ENCODE data around the gene SETBP1.

The SETBP1 gene

GRCh38 chr18:44882163-44882868 is 201.6 kb downstream of the SETBP1 start:
- no peak for DNase-seq

DNA sequence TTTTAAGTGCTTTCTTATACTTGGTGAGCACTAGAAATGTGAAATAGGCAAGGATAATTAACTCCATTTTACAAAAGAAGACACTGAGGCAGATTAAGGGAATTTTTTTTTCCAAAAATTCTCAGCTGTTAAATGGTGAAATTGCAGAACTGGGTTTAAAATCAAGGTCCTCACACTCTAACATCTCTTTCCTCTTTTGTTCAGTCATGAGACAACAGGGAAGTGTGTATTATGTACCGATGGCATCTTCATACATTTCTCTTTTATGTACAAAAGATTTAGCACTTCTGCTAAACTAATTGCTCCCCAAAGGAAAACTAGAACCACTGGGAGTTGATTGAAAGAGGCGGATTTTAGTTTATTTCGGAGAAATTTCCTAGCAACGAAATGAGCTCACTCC is 203.0 kb downstream of the SETBP1 start:
- DNase-seq, result no peak

GRCh38 chr18:44884431-44884830 is 203.7 kb downstream of the SETBP1 start:
- DNase-seq, result no peak

GRCh38 chr18:44885507-44885906 is 204.8 kb downstream of the SETBP1 start:
- no peak for DNase-seq

DNA sequence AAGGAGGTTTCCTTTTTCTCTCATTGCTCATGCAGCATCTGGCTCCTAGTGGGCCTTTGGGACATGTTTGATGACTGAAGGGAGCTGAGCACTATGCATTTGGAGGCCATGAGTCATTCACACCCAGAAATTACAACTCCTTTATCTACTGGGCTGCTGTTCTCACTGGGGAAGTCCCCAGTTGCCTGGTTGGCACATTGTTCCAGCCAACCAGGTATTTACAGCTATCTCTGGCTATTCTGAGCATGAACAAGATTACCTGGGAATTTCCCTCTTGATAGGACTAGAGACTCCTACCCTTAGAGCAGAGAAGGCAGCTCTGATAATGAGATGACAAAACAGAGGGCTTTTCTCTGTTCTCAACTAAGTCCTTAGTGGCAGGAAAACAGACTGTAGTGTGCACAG is 206.5 kb downstream of the SETBP1 start:
- no peak for DNase-seq

DNA sequence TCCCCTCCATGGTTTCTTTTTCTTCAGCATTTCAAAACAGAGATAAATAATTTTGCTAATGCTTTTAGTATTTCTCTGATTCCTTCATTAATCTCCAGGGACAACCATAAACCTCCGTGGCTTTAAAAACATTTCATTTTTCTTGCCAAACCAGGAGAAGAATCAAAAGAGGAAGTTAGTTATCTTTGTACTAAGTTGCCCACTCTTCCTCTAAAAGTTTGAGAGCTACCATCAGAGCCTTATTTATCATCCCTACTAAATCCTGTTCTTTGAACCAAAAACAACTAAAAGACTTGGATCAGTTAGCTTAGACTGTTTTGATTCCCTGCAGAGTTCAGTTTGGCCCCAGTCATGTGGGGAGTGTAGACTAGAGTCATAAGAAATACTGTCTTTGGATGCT is 208.4 kb downstream of the SETBP1 start:
- DNase-seq, result no peak

DNA sequence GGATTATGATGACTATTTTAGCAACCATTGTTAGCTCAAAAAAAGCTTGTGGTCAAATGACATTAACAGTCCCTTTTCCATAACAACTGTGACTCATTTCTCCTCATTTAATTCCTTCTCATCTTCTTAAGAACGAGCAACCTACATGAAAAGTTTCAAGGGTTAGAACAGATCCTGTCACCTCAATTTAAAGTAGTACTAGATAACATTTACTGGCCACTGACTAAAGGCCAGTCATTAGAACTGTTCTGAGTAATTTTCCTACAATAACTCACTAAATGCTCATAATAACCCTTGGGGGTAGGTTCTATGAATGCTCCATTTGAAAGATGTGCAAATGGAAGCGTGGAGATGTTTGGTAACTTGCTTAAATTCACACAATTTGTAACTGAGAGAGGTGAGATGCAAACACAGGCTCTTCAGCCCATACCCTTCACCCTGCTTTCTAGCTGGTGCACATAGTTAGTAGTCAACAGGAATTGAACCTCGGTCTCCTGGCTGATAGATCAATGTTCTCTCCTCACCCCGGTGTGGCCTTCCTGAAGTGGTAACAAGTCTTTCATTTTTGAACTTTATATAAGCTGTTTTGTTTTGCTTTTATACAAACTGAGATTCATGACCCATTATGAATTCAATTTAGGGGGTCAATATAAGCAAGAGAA is 212.5 kb downstream of the SETBP1 start:
- no peak for DNase-seq

DNA sequence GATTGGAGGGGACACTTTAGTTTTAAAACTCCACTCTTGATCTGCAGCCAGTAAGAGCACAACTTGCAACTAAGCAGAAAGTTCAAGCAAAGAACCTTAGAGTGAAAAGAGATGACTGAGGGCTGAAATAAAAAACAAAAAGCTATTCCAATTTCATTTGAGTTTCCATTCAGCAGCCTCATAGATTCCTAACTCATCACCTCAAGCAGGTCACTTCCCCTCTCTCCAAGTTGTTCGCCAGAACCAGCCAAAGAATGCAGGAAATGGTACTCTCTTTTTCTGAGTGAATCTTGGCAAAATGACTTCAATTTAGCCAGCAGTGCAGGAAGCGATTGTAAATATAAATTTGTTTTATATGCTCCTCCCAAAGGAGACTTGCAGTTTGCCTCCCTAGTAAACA is 213.3 kb downstream of the SETBP1 start:
- no peak for DNase-seq

DNA sequence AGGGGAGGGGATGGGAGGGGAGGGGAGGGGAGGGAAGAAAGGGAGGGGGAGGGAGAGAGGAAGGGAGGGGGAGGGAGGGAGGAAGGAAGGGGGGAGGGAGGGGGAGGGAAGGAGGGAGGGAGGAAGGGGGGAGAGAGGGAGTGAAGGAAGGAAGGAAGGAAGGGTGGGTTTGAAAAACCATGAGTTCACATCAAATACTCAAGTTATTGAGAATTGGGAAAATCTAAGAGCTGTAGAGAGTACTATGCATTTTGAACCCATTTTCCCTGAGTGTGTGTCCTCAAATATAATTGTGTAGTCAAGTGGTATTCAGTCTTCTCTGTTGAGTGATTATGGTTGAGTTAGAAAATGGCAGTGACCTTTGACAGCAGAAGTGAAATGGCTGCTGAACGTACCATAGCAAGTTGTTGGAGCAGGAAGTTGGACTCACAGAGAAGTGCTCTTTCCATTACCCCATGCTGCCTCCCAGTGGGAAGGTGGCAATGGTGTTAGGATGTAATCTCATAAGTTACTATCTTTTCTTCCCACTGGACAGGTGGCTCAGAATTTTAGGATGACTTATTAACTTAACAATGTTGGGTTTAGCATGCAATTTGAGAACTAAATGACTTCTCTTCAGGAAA is 214.6 kb downstream of the SETBP1 start:
- peak; percentile 8 to 17 for DNase-seq

GRCh38 chr18:44896846-44897245 is 216.2 kb downstream of the SETBP1 start:
- DNase-seq, result no peak

DNA sequence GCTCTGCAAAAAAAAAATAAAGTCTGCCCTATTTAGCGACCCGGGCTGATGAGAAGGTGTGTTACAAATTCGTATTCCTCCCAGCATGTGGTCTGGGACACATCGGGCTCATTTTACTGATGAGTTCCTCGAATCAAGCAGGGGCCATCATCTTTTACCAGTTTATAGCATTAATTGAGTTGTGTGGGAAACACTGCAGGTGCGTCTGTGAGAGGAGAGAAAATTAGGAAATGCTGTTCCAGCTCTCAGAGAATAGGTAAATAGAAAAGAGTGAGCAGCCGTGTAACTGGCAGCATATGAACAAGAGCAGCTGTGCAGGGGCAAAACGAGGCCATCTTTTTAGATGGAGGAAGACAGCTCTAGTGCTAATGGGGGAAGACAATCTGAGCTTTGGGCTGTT is 216.7 kb downstream of the SETBP1 start:
- DNase-seq, result no peak

DNA sequence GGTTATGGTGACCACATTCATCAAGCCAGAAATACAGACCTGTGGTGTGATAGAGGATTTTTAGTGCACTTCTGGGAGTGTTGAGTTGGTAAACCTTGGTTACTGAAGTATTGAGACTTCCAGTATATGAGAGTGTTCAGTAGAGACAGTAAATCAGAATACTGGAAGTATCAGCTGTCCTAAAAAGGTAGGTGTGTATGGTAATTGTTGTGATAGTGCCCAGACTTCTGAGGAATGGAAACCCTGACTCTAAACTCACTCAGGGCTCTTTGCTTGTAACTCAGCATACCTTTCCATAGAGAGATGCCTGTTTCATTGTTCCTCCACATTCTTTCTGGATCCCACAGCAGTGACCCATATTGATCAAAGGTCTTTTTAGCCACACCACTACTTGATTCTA is 217.1 kb downstream of the SETBP1 start:
- DNase-seq, result no peak

DNA sequence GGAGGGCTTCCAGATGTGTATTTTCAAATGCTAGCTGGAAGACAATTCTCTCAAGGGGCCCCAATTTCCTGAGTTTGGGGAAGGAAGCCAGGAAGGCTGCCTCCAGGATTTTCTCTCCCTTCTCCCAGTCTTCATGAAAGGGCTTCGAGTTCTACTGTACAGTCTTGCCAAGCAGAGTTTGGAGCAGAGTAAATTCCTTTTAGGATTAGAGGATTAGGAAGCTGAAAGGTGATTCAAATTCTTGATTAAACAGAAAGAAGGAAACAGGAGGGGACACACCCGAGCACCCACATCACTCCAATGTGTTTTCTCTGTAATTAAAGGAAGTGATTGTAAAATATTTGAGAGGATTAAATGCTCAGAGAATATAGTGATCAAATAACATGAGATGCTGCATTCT is 217.8 kb downstream of the SETBP1 start:
- no peak for DNase-seq

DNA sequence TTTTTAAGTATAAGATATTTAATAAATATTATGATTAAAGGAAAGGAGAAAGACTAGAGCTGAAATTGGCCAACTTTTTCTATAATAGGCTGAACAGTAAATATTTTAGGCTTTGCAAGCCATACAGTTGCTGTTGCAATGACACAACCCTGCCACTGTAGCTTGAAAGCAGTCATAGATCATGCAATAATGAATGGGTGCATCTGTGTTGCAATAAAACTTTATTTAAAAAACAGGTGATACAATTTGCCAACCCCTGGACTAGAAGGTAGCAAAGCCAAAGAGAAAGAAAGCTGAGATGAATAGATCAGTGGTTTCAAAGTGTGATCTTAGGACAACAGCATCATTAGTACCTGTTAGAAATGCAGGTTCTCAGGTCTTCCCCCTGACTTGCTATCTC is 219.1 kb downstream of the SETBP1 start:
- DNase-seq, result no peak

DNA sequence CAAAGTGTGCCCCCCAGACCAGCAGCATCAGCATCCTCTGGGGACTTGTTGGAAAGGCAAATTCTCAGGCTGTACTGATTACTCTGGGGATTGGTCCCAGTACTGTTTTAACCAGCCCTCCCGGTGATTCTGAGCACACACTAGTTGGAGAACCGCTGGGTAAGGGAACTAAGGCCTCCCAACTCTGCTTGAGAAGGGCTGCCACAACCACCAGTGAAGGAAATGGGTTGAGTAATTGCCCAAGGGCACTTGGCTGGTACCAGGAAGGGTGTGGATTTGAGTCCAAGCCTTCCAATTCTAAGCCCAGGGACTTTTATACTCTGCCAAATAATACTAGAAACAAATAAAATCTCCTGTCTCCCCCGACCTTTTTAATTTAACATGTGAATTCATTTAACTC is 219.9 kb downstream of the SETBP1 start:
- DNase-seq, result no peak

- no peak for DNase-seq
Observed at GRCh38 chr18:44901283-44901682, 220.6 kb downstream of the SETBP1 start.

- no peak for DNase-seq
Observed at GRCh38 chr18:44903327-44903726, 222.6 kb downstream of the SETBP1 start.

DNA sequence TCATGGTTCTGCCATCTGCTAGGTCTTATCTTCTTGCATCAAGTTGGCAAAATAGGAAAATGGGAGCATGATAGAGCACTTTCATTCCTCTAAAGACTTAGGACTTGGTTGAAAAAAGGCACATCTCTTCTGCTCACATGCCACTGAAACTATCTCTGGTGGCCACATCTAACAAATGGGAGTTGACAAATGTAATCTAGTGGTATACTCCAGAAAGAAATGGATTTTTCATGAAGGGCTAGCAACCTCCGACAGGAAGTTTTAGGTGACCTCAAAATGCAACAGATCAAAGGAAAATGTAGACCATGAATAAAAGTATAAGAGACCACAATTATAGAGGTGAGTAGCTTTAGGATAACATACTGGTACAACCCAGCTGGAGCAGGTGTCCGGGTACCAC is 224.1 kb downstream of the SETBP1 start:
- DNase-seq, result no peak

DNA sequence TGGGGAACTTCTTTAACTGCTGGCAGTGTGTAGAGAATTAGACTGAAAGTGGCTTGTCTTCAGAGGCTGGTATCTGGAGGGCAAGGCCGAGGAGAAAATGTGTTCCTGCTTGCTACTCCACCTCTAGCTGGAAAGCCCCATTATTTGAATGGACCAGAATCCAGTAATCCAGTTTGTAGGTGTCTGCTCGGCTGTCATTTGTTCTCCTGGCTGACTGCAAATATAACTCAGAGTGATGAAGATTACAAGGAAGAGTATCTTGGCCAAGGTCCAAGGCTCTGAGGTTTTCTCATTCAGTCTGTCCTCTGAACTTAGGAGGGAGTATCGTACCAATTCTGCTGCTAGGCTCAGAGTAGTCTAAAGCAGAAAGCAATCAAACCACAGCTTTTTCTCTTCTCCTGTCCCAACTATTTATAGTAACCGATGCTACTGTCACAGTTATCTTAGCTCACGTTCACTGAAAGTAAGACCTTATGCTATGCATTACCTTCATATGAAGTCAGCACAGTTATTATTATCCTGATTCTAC is 228.6 kb downstream of the SETBP1 start:
- no peak for DNase-seq

- no peak for DNase-seq
Observed at GRCh38 chr18:44911260-44911659, 230.6 kb downstream of the SETBP1 start.

DNA sequence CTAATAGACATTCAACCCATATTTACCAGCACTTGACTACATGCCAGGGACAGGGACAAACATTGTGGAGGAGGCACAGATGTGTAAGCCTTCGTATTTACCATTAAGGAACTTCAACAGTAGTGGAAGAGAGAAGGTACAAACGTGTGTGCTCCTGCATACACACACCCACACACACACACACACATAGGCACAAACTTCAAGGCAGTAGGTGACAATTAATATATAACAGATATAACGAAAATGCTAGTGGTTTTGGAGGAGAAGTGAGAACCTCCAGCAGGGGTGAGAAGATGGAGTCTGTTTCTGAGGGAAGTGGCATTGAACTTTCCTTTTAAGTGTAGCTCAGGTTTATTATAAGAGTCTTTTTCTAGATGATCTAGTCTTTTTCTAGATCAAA is 231.1 kb downstream of the SETBP1 start:
- DNase-seq, result no peak

DNA sequence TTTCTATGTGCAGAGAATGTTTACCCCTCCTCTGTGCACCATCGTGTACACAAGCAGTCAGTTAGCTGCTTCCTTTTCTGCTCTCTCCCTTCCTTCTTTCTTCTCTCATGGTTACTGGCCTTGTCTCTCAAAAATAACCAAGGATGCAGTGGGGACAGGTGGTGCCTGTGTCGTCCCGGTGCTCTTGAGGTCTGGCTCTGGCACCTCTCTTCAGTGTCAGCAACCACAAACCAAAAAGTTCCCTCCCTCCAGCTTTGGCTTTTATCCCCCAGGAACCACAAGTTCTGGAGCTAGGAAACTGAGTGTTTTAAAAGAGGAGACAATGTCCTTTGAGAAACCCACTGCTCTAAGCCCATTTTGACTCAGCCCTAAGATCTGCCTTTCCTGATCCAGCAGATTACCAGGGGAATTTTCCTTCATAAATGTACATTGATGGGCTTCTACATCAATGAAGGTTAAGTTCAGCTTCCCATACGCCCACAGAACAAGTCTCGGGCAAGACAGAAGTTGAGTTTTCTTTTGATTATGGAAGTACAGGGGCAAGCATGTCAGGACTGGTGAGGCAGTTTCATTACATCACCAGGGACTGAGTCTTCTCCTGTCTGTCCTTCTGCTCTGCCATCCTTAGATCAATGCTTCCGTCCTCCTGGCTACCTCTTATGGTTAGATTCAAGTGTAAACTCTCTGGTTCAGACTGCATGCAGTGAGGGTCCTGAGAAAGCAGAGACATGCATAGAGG is 232.2 kb downstream of the SETBP1 start:
- DNase-seq, result no peak

DNA sequence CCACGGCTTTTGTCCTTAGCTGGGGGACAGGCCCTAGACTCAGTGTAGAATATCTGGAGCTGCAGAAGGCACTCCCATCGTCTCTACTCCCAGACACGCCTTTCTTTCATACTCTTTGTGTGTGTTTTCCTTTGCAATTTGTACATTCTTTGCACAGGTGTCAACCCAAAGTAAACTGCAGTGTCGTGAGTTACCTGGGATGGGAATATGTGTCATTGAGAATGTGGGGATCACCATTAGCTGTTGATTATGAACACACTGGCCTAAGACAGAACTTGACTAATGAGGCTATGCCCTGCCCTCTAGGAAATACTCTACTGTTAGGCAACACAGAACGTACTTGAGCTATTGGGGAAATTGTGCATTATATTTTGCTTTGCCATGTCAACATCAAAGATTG is 233.3 kb downstream of the SETBP1 start:
- no peak for DNase-seq
